ENCODE results near the gene EPHA4. TPM values are rescaled to one million over a fixed set of nuclear protein-coding genes. Genes with fewer than 3 reads are reported as not detected.
"Not testable (repeated sequence)": the region's sequence is repeated elsewhere in the genome, so short reads cannot be mapped to it uniquely, and the experiment has no call there.

EPHA4 gene
- total and polyA plus RNA-seq, 5 donors from 2014 or later: 7.1 to 23.5 (median 12.0) TPM

DNA sequence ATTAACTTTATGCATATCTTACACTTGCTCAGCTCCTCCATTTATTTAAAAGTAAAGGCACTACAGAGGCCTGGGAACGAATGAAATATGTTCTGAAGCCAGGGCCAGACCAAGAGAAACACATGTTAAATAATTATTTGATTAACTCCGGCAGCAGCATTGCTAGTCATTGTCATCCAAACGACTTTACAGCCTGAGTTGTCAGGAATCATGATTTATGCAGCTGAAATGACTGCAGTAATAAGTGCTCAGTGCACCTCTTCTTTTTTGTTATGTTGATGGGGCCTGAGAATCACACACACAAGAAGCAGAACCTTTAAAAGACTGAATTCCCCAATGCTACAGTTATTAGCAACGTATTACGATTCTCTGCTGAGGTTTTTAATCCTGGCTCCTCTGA is 58.9 kb downstream of the EPHA4 start:
- Histone ChIP-seq H3K27me3 (ENCODE audit: control insufficient read depth, insufficient read depth, low read length) (no peaks in the 10 kb centered on the region), H3K27ac (ENCODE audit: insufficient read depth, low read length, poor library complexity, severe bottlenecking) (no peak overlapping the region), H3K4me3 (ENCODE audit: low read depth, low read length) (no peak overlapping the region), H3K36me3 (ENCODE audit: control insufficient read depth, insufficient read depth, low read length) (peaks cover 2% of the 10 kb centered on the region), H3K9me3 (ENCODE audit: control insufficient read depth in 2 of 2, low read length in 2 of 2) (no peaks in the 10 kb centered on the region), H3K4me1 (ENCODE audit: control insufficient read depth, insufficient read depth, low read length, poor library complexity, severe bottlenecking) (peaks cover 19% of the 10 kb centered on the region)
- H3K9me3 Mint-ChIP-seq: no peaks in the 10 kb centered on the region
- DNase-seq: no peak
- ATAC-seq (ENCODE audit: low read depth in 2 of 2): no peak
- no peak overlapping the region for H3K4me3 Mint-ChIP-seq
- H3K27me3 Mint-ChIP-seq: no peaks in the 10 kb centered on the region
- peaks cover 7 to 30% (median 16%) of the 10 kb centered on the region in 4 donors for H3K4me1 Mint-ChIP-seq
- peak overlapping the region in 1 of 3 donors; percentile 58 for H3K27ac Mint-ChIP-seq
- no peaks in the 10 kb centered on the region for H3K36me3 Mint-ChIP-seq

DNA sequence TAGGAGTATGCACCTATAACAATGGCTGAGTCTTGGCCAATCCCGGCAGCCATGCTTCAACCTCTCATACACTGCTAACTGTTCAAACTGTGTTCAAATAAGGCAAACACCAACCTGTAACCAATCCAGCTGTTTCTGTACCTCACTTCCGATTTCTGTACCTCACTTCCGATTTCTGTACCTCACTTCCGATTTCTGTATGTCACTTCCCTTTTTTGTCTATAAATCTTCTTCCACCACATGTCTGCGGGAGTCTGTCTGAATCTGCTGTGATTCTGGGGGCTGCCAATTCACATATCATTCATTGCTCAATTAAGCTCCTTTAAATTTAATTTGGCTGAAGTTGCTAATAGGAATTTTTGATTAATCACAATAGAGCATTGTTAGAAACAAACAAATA is 60.8 kb downstream of the EPHA4 start:
- not testable (repeated sequence) for DNase-seq; H3K36me3 ChIP-seq (ENCODE audit: control insufficient read depth, insufficient read depth, low read length); H3K27me3 ChIP-seq (ENCODE audit: control insufficient read depth, insufficient read depth, low read length); H3K4me3 ChIP-seq (ENCODE audit: low read depth, low read length); ATAC-seq (ENCODE audit: low read depth in 2 of 2); H3K27me3 Mint-ChIP-seq; H3K36me3 Mint-ChIP-seq; H3K4me1 ChIP-seq (ENCODE audit: control insufficient read depth, insufficient read depth, low read length, poor library complexity, severe bottlenecking); H3K9me3 Mint-ChIP-seq; H3K9me3 ChIP-seq (ENCODE audit: control insufficient read depth in 2 of 2, low read length in 2 of 2); H3K27ac ChIP-seq (ENCODE audit: insufficient read depth, low read length, poor library complexity, severe bottlenecking)
- H3K4me3 Mint-ChIP-seq: peak overlapping the region in 1 of 4 donors; percentile 73
- peaks cover 7 to 30% (median 16%) of the 10 kb centered on the region in 4 donors for H3K4me1 Mint-ChIP-seq
- peak overlapping the region in 2 of 3 donors; percentile 21 to 60 for H3K27ac Mint-ChIP-seq

- Histone ChIP-seq H3K27ac (ENCODE audit: insufficient read depth, low read length, poor library complexity, severe bottlenecking) (no peak overlapping the region), H3K9me3 (ENCODE audit: control insufficient read depth in 2 of 2, low read length in 2 of 2) (no peaks in the 10 kb centered on the region), H3K27me3 (ENCODE audit: control insufficient read depth, insufficient read depth, low read length) (no peaks in the 10 kb centered on the region), H3K4me1 (ENCODE audit: control insufficient read depth, insufficient read depth, low read length, poor library complexity, severe bottlenecking) (no peaks in the 10 kb centered on the region), H3K36me3 (ENCODE audit: control insufficient read depth, insufficient read depth, low read length) (peaks cover 2% of the 10 kb centered on the region), H3K4me3 (ENCODE audit: low read depth, low read length) (no peak overlapping the region)
- H3K9me3 Mint-ChIP-seq: no peaks in the 10 kb centered on the region
- H3K36me3 Mint-ChIP-seq: peaks cover 7% of the 10 kb centered on the region
- no peak overlapping the region for H3K4me3 Mint-ChIP-seq
- ATAC-seq (ENCODE audit: low read depth in 2 of 2) (no peak), DNase-seq (no peak)
- H3K27ac Mint-ChIP-seq: peak overlapping the region in 1 of 3 donors; percentile 32
- peaks cover 12 to 17% (median 13%) of the 10 kb centered on the region in 4 donors for H3K4me1 Mint-ChIP-seq
- H3K27me3 Mint-ChIP-seq: no peaks in the 10 kb centered on the region
Observed at GRCh38 chr2:221506469-221506868, 65.6 kb downstream of the EPHA4 start.

- Mint-ChIP-seq H3K4me1 (peaks cover 4 to 17% (median 15%) of the 10 kb centered on the region in 4 donors), H3K36me3 (peaks cover 7% of the 10 kb centered on the region), H3K9me3 (no peaks in the 10 kb centered on the region), H3K27ac (no peak overlapping the region), H3K4me3 (no peak overlapping the region), H3K27me3 (no peaks in the 10 kb centered on the region)
- no peak overlapping the region for H3K27ac ChIP-seq (ENCODE audit: insufficient read depth, low read length, poor library complexity, severe bottlenecking)
- no peaks in the 10 kb centered on the region for H3K36me3 ChIP-seq (ENCODE audit: control insufficient read depth, insufficient read depth, low read length)
- DNase-seq (no peak), ATAC-seq (ENCODE audit: low read depth in 2 of 2) (no peak)
- H3K4me3 ChIP-seq (ENCODE audit: low read depth, low read length): no peak overlapping the region
- no peaks in the 10 kb centered on the region for H3K27me3 ChIP-seq (ENCODE audit: control insufficient read depth, insufficient read depth, low read length)
- H3K4me1 ChIP-seq (ENCODE audit: control insufficient read depth, insufficient read depth, low read length, poor library complexity, severe bottlenecking): no peaks in the 10 kb centered on the region
- no peaks in the 10 kb centered on the region for H3K9me3 ChIP-seq (ENCODE audit: control insufficient read depth in 2 of 2, low read length in 2 of 2)
Observed at GRCh38 chr2:221505605-221506004, 66.5 kb downstream of the EPHA4 start.

- Histone ChIP-seq H3K4me3 (ENCODE audit: low read depth, low read length) (no peak overlapping the region), H3K27me3 (ENCODE audit: control insufficient read depth, insufficient read depth, low read length) (no peaks in the 10 kb centered on the region), H3K27ac (ENCODE audit: insufficient read depth, low read length, poor library complexity, severe bottlenecking) (no peak overlapping the region), H3K4me1 (ENCODE audit: control insufficient read depth, insufficient read depth, low read length, poor library complexity, severe bottlenecking) (no peaks in the 10 kb centered on the region), H3K36me3 (ENCODE audit: control insufficient read depth, insufficient read depth, low read length) (peaks cover 3% of the 10 kb centered on the region), H3K9me3 (ENCODE audit: control insufficient read depth in 2 of 2, low read length in 2 of 2) (no peaks in the 10 kb centered on the region)
- Mint-ChIP-seq H3K27me3 (no peaks in the 10 kb centered on the region), H3K27ac (no peak overlapping the region), H3K4me3 (no peak overlapping the region), H3K36me3 (peaks cover 7% of the 10 kb centered on the region), H3K4me1 (peaks cover 6 to 17% (median 11%) of the 10 kb centered on the region in 4 donors), H3K9me3 (no peaks in the 10 kb centered on the region)
- ATAC-seq (ENCODE audit: low read depth in 2 of 2) (no peak), DNase-seq (no peak)
Observed at GRCh38 chr2:221504905-221505304, 67.2 kb downstream of the EPHA4 start.

- Mint-ChIP-seq H3K9me3 (no peaks in the 10 kb centered on the region), H3K4me1 (peaks cover 7 to 17% (median 10%) of the 10 kb centered on the region in 4 donors), H3K36me3 (peaks cover 7% of the 10 kb centered on the region), H3K27me3 (no peaks in the 10 kb centered on the region), H3K27ac (no peak overlapping the region), H3K4me3 (no peak overlapping the region)
- Histone ChIP-seq H3K36me3 (ENCODE audit: control insufficient read depth, insufficient read depth, low read length) (peaks cover 3% of the 10 kb centered on the region), H3K27ac (ENCODE audit: insufficient read depth, low read length, poor library complexity, severe bottlenecking) (no peak overlapping the region), H3K9me3 (ENCODE audit: control insufficient read depth in 2 of 2, low read length in 2 of 2) (no peaks in the 10 kb centered on the region), H3K4me3 (ENCODE audit: low read depth, low read length) (no peak overlapping the region), H3K27me3 (ENCODE audit: control insufficient read depth, insufficient read depth, low read length) (no peaks in the 10 kb centered on the region), H3K4me1 (ENCODE audit: control insufficient read depth, insufficient read depth, low read length, poor library complexity, severe bottlenecking) (no peaks in the 10 kb centered on the region)
- ATAC-seq (ENCODE audit: low read depth in 2 of 2) (no peak), DNase-seq (no peak)
Observed at GRCh38 chr2:221503965-221504364, 68.1 kb downstream of the EPHA4 start.

GRCh38 chr2:221502270-221503010 is 69.7 kb downstream of the EPHA4 start:
- H3K4me3 ChIP-seq (ENCODE audit: low read depth, low read length): no peak overlapping the region
- H3K4me1 Mint-ChIP-seq: peaks cover 8 to 17% (median 13%) of the 10 kb centered on the region in 4 donors
- H3K4me1 ChIP-seq (ENCODE audit: control insufficient read depth, insufficient read depth, low read length, poor library complexity, severe bottlenecking): no peaks in the 10 kb centered on the region
- no peaks in the 10 kb centered on the region for H3K9me3 ChIP-seq (ENCODE audit: control insufficient read depth in 2 of 2, low read length in 2 of 2)
- H3K27me3 Mint-ChIP-seq: no peaks in the 10 kb centered on the region
- peak overlapping the region in 2 of 3 donors; percentile 5 to 36 for H3K27ac Mint-ChIP-seq
- H3K9me3 Mint-ChIP-seq: no peaks in the 10 kb centered on the region
- H3K27me3 ChIP-seq (ENCODE audit: control insufficient read depth, insufficient read depth, low read length): no peaks in the 10 kb centered on the region
- peaks cover 3% of the 10 kb centered on the region for H3K36me3 ChIP-seq (ENCODE audit: control insufficient read depth, insufficient read depth, low read length)
- ATAC-seq (ENCODE audit: low read depth in 2 of 2) (no peak), DNase-seq (no peak)
- H3K27ac ChIP-seq (ENCODE audit: insufficient read depth, low read length, poor library complexity, severe bottlenecking): no peak overlapping the region
- H3K4me3 Mint-ChIP-seq: no peak overlapping the region
- peaks cover 7% of the 10 kb centered on the region for H3K36me3 Mint-ChIP-seq

GRCh38 chr2:221501883-221502269 is 70.2 kb downstream of the EPHA4 start:
- Histone ChIP-seq H3K4me1 (ENCODE audit: control insufficient read depth, insufficient read depth, low read length, poor library complexity, severe bottlenecking) (no peaks in the 10 kb centered on the region), H3K36me3 (ENCODE audit: control insufficient read depth, insufficient read depth, low read length) (peaks cover 3% of the 10 kb centered on the region), H3K4me3 (ENCODE audit: low read depth, low read length) (no peak overlapping the region), H3K9me3 (ENCODE audit: control insufficient read depth in 2 of 2, low read length in 2 of 2) (no peaks in the 10 kb centered on the region), H3K27me3 (ENCODE audit: control insufficient read depth, insufficient read depth, low read length) (no peaks in the 10 kb centered on the region), H3K27ac (ENCODE audit: insufficient read depth, low read length, poor library complexity, severe bottlenecking) (no peak overlapping the region)
- Mint-ChIP-seq H3K36me3 (peaks cover 7% of the 10 kb centered on the region), H3K27me3 (no peaks in the 10 kb centered on the region), H3K9me3 (no peaks in the 10 kb centered on the region), H3K4me1 (peaks cover 8 to 17% (median 13%) of the 10 kb centered on the region in 4 donors), H3K4me3 (no peak overlapping the region), H3K27ac (peak overlapping the region in 2 of 3 donors; percentile 5 to 36)
- DNase-seq: no peak
- ATAC-seq (ENCODE audit: low read depth in 2 of 2): no peak
